Breast epithelium (tissue), 3 donors: ENCODE data around the gene TCP11L1.

Experiments used
- CTCF ChIP-seq, 3 donors: fragments of 450-650 bp; IDR thresholded peaks; one replicate each; pipeline ENCODE4 v1.5.1; 2016 to 2017; ENCODE audit warnings: antibody characterized with exemption in 3 of 3, mild to moderate bottlenecking in 3 of 3, moderate library complexity in 3 of 3
- POLR2A ChIP-seq: fragments of 450-650 bp; IDR thresholded peaks from one replicate; pipeline ENCODE4 v1.6.1; 2016; ENCODE audit warnings: antibody characterized with exemption, mild to moderate bottlenecking, moderate library complexity
- POLR2AphosphoS5 ChIP-seq, 3 donors: sonication (generic); formaldehyde crosslinking; IDR thresholded peaks; one replicate each; pipeline ENCODE4 v1.6.1; 2017; ENCODE audit warnings: antibody characterized with exemption in 3 of 3

GRCh38 chr11:33043221-33043830 lies 4.0 kb downstream of the TCP11L1 start:
- TF ChIP-seq CTCF (IDR thresholded peaks at IDR 0.05) (no peak), POLR2A (no peak), POLR2AphosphoS5 (IDR thresholded peaks at IDR 0.05) (no peak)
